GM19467 (cell line): ENCODE data around the gene RAB35.
"Not testable (repeated sequence)": the region's sequence is repeated elsewhere in the genome, so short reads cannot be mapped to it uniquely, and the experiment has no call there.

Source experiments
- ATAC-seq: cut with Tn5 transposase; IDR thresholded peaks from one replicate; pipeline ENCODE4 v1.9.1; 2021; ENCODE audit warnings: mild to moderate bottlenecking, moderate library complexity; ENCODE audit not compliant: unreplicated experiment

The RAB35 gene

DNA sequence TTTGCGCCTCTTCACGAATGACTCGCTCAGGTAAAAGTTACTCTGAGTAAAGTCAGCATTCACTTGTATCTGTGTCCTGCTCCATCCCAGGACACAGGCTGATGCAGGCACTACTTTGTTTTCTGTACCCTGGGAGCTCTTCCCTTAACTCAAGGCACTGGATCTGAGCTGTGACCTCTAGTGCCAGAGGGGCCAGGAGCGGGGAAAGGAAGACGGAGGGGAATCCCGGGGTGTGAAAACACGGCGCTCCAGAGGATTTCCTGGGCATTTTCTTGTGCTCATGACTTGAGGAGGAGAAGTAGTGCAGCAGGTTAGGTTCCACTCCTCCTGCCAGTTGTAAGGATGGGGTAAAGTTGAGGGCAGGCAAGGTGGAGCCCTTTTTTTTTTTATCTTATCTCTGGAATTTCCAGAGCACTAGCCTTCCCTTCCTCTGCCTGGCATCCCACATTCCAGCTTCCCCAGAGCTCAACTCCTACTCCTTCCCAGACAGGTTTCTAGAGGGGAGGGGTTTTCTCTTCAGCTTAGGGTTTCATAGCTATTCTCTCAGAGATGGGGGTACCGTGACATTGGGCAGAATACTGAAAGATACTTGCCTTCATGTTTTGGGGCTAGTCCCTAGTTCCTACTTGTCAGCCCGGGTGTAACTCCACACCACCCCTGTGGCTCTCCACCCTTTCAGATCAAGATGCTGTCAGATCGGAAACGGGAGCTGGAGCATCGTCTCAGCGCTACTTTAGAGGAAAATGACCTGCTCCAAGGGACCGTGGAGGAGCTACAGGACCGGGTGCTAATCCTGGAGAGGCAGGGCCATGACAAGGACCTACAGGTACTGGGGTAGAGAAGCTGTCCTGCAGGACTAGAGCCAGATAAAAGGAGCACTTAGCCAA lies 52.3 kb downstream of the RAB35 start:
- ATAC-seq: no peak

DNA sequence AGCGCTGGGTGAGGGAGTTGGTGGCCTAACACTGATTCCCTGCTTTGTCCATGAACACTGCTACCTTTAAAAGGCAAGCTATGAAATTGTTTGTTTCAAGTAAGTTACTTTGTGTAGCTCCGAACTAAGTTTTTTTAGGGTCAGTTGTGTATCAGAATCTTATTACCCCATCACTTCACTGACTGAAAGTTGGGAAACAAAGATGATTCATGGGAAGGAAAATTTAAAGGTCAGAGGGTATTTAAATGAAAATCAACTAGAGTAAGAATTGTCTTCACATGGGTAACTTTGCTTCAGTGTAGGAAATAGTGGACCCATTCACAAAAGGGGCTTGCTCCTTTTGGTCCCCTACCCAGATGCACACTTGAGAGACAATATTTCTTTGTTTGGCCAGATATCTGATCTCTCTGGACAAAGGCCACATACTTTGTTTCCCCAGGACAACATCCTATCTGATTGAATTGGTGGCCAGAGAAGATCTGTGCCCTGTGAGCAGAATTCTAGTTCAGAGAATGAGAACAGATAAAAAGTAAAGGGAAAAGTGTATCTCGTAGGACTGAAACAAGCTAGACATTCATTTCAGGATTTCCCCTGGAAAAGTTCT lies 53.5 kb downstream of the RAB35 start:
- ATAC-seq: no peak

DNA sequence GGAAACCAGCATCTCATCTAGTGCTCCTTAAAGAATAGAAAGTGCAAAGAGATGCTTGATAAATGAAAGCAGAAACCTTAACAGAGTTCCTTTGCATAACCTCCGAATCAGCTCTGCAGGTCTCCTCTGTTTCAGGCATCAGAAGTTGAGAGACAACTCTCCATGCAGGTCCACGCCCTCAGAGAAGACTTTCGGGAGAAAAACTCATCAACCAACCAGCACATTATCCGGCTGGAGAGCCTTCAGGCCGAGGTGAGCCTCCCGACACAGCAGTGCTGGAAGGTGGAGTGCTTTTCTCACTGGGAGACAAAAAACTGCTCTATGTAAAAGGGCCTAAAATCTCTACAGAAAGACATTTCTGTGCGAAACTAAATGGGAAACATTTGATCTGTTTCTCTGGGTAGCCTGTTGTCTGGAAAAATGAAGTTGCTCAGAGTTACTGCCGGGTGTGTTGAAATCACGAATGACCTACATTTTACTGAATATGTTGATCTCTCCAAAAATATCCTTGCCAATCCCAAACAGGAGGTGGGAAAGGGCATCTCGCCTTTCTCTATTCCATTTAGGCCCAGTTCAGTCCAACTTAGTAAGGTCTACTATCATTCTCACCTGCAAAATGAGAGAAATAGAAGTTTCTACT lies 54.9 kb downstream of the RAB35 start:
- no peak for ATAC-seq

DNA sequence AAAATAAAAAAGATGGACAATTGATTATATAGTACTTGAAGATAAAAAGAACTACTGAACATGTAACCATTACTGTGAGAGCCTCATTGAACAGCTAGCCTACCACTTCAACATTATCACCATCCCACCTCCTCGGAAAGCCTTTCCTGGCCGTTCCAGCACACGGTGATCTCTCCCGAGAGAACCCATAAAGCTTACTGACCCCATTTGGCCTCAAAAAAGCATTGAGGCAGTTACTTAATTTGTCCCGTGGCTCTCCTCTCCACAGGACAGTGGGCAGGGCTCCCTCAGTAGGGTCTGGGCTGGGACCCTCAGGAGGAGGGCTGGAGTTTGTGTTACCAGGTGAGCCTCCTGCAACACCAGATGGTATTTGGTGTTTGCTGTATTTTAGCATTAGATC lies 55.8 kb downstream of the RAB35 start:
- ATAC-seq: no peak

DNA sequence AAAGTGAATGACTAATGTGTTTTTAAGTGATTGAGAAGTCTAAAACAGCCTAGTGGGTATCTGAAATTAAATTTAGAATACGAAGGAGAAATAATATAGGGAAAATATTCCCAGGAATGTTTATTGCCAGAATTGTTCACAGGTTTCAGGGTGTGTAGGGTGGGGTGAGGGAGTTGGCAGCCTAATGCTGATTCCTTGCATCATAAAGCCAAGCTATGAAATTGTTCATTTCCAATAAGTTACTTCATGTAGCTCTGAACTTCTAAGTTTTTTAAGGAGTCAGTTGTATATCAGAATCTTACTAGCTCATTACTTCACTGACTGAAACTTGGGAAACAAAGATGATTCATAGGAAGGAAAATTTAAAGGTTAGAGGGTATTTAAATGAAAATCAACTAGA lies 56.4 kb downstream of the RAB35 start:
- no peak for ATAC-seq

DNA sequence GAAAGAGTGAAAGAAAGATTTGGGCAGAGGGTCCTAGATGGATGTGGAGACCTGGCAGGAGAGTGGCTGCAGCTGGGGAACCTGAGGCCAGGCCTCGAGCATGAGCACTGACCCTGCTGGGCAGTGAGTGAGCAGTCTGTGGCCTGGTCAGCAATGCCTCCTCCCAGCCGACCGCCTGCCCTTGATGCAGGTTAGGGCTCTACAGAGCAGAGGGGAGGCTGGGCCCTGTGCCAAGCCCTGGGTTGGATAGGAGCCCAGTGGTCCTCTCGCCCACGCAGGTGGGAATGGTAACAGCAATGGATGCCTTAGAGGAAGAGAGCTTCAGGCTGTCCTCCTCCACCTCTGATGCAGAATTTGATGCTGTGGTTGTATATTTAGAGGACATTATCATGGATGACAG lies 59.8 kb downstream of the RAB35 start:
- no peak for ATAC-seq

DNA sequence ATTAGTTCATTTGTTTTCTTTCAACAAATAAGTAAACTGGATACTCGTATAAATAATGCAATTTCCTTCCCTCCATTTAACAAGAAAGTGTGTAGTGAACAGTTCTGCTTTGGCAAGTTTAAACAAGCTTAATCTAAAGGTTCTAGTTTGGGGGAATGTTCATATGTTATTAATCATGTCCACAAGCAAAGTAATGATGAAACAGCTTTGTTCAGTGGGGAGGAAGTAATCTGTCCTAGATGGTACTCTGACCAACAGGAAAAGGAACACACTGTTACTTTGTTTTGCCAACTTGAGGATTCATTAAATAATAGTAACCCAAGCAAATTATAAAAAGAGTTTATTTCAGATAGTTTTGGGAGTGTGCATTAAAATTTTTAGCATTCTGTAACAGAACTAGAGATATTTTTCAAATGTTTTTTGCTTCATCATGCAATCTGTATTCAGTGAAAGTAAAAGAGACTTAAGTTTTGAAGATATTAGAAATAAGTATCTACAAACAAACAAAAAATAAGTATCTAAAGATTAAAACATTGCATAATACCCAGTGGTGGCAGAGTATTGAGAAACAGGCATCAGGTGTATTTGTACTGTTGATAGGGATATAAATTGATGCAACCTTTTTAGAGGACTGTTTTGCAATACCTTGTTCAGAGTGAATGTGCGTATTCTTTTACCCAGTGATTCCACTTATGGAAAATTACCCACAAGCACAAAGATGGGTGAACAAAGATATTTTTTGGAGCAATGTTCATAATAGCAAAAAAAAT lies 61.1 kb downstream of the RAB35 start:
- no peak for ATAC-seq

DNA sequence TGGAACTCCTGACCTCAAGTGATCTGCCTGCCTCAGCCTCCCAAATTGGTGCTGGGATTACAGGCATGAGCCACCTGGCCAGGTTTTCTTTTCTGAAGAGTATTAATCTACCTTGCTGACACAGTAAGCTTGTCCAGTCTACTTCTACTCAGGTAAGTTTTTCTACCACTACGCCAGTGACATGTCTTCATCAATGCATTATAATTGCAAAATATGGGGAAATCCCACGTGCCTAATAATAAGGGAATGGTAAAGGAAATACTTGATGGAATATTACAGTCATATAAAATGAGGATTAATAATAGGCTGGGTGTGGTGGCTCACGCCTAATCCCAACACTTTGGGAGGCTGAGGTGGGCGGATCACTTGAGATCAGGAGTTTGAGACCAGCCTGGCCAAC lies 62.3 kb downstream of the RAB35 start:
- ATAC-seq: no peak

DNA sequence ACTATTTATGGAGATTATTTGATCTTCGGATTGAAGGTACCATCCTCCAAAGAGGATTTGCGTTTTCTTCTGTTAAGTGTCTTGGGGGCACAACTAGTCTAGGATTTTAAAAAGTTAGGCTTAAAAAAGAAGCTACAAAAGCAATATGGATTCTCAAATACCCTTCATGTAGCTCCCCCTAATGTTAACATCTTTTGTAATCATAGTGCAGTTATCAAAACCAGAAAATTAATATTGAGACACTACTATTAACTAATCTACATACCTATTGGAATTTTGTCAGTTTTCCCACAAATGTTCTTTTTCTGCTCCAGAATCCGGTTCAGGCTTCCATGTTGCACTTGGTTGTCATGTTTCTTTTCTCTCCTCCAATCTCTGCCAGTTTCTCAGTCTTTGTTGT lies 65.0 kb downstream of the RAB35 start:
- ATAC-seq: no peak

DNA sequence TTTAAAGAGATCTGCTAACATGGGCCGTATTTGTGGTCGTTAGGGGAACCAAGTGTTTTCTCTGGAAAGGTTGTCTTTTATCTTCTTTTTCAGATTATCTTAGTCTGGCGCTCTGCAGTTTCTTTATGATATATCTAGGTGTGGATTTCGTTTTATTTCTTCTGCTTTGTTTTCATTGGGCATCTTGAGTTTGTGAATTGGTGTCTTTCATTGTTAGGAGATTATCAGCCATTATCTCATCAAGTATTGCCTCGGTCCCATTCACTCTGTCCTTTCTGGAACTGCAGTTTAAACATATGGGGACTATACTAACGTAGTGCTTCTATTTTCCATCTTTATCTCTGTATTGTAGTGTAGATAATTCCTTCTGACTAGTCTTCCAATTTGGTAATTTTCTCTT lies 67.1 kb downstream of the RAB35 start:
- no peak for ATAC-seq

DNA sequence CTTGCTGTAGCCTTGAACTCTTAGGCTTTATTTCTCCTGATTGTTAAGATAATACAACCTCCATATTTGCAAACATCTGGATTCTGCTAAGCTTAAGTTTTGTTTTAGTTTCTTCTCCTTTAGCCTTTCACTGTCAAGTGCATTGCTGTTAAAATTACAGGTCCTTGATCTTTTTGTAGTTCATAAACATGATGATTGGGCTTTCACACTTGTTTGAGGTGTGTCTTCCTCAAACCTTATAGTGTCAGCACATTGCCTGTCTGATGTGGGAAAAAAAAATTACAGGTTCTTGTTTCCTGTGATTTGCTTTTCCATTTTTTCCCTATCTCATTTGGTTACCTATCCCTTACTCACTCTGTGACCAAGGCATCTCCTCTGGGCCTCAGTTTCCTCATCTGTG lies 68.3 kb downstream of the RAB35 start:
- no peak for ATAC-seq

DNA sequence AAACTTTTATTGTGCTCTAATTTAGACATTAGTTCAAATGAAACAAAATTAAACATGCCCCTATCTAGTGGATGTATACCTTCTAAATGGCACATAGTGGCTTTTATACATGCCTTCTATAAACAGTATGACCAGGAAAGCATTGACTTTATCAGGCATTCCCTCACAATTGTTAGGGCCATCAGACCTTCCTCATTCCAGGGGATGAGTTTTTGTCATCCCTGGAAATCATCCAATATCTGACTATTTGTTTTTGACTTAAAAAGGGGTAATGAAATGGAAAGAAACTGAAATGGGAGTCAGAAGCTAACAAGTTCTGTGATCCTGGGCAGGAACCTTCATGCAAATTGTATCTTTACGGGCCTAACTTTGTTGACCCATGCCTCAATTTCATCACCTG lies 69.5 kb downstream of the RAB35 start:
- ATAC-seq: no peak

DNA sequence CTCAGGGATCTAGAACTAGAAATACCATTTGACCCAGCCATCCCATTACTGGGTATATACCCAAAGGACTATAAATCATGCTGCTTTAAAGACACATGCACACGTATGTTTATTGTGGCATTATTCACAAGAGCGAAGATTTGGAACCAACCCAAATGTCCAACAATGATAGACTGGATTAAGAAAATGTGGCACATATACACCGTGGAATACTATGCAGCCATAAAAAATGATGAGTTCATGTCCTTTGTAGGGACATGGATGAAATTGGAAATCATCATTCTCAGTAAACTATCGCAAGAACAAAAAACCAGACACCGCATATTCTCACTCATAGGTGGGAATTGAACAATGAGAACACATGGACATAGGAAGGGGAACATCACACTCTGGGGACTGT lies 71.2 kb downstream of the RAB35 start:
- not testable (repeated sequence) for ATAC-seq
